ENCODE data around the gene PIAS4. TPM values are rescaled to one million over a fixed set of nuclear protein-coding genes. Genes with fewer than 3 reads are reported as not detected.

PIAS4 gene
- total and polyA plus RNA-seq, 9 of the 15 experiments (the other 6 are each of a cell fraction or from before 2014, with no cell fraction given): 0.27 to 34.9 (median 14.4) TPM

DNA sequence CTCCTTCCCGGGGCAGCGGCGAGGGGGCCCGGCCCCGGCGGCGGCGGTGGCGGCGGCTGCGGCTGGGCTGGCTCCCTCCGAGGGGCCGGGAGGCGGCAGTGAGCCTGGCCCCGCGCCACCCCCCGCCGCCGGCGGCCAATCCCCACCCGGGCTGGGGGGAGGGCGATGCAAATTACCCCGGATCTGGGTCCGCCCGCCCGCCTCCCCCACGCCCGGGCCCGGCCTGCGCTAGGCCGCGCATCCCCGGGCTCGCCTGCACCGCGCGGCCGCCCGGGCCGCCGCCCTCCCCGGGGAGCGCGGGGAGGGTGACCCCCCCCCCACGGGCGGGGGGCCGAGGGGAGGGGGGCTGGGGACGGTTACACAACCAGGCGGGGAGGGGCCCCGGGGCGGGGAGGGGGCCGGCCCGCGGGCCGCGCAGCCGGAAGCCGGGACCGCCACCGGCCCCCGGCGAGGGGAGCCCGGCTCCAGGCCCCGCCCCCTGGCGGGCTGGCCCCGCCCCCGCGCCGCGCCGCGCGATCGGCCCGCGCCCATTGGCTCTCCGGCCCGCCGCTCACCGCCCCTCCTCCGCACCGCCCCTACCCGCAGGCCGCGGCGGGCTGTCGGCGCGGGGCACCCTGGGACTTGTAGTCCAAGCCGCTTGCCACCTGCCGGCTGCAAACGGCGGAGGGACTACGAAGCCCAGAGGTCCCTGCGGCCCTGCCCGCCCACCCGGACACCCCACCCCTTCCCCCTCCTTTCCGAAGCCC is 58.1 kb downstream of the PIAS4 start (continued):
- TF ChIP-seq, protein P1, sequence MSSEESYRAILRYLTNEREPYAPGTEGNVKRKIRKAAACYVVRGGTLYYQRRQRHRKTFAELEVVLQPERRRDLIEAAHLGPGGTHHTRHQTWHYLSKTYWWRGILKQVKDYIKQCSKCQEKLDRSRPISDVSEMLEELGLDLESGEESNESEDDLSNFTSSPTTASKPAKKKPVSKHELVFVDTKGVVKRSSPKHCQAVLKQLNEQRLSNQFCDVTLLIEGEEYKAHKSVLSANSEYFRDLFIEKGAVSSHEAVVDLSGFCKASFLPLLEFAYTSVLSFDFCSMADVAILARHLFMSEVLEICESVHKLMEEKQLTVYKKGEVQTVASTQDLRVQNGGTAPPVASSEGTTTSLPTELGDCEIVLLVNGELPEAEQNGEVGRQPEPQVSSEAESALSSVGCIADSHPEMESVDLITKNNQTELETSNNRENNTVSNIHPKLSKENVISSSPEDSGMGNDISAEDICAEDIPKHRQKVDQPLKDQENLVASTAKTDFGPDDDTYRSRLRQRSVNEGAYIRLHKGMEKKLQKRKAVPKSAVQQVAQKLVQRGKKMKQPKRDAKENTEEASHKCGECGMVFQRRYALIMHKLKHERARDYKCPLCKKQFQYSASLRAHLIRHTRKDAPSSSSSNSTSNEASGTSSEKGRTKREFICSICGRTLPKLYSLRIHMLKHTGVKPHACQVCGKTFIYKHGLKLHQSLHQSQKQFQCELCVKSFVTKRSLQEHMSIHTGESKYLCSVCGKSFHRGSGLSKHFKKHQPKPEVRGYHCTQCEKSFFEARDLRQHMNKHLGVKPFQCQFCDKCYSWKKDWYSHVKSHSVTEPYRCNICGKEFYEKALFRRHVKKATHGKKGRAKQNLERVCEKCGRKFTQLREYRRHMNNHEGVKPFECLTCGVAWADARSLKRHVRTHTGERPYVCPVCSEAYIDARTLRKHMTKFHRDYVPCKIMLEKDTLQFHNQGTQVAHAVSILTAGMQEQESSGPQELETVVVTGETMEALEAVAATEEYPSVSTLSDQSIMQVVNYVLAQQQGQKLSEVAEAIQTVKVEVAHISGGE (CRISPR knock-in tag; IDR thresholded peaks at IDR 0.05): peak in 1 of 3 experiments; percentile 84; a peak in 2 of 6 replicates
- TF ChIP-seq CEBPG (CRISPR knock-in tag; IDR thresholded peaks at IDR 0.05): no peak
- peak; percentile 22 to 26; a peak in 1 of 4 replicates for TF ChIP-seq CEBPG (tag; conservative IDR thresholded peaks at IDR 0.05 in 1 of 2, IDR thresholded peaks at IDR 0.05 in 1 of 2)
- TF ChIP-seq ZNF589 (CRISPR knock-in tag; IDR thresholded peaks at IDR 0.05; ENCODE audit: low read depth): peak; percentile 30; the same call in 1 of the 2 replicates
- peak in 1 of 2 experiments; percentile 97; a peak in 2 of 4 replicates for TF ChIP-seq KDM4B (IDR thresholded peaks at IDR 0.05; ENCODE audit: borderline replicate concordance in 2 of 2, low read depth in 1 of 2)
- peak; percentile 43; the same call in 1 of the 2 replicates for TF ChIP-seq RB1 (IDR thresholded peaks at IDR 0.05; ENCODE audit: low read depth)
- TF ChIP-seq, protein P2, sequence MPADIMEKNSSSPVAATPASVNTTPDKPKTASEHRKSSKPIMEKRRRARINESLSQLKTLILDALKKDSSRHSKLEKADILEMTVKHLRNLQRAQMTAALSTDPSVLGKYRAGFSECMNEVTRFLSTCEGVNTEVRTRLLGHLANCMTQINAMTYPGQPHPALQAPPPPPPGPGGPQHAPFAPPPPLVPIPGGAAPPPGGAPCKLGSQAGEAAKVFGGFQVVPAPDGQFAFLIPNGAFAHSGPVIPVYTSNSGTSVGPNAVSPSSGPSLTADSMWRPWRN (IDR thresholded peaks at IDR 0.05; ENCODE audit: low read depth): no peak
- TF ChIP-seq GABPA (tag; conservative IDR thresholded peaks at IDR 0.05; ENCODE audit: low read depth): peak; percentile 84
